ENCODE measurements around the gene PRDM16. TPM values are rescaled to one million over a fixed set of nuclear protein-coding genes. Genes with fewer than 3 reads are reported as not detected.

PRDM16 gene
- total and polyA plus RNA-seq, 4 donors = 0.05 to 0.67 (median 0.19) TPM

DNA sequence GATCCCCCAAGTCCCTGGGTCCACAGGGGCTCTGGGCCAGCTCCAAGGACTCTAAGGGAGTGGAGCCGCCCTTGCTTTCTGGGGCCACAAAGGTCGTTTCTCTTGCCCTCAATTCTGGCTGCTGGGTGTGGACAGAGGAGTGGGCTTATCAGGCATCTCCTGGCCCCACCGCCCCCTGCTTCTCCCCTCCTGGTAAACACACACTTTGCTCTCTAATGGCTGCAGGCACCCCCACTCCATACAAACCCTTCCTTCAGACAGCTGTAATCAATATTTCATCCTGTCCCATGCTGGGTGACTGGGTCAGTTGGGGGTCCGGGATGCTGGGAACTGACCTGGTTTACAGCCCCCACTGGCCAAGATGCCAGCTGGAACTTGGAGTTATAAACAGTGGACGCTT is 67.5 kb downstream of the PRDM16 start (continued):
- no peak for TF ChIP-seq JUND (IDR thresholded peaks at IDR 0.05)
- TF ChIP-seq, protein P1, sequence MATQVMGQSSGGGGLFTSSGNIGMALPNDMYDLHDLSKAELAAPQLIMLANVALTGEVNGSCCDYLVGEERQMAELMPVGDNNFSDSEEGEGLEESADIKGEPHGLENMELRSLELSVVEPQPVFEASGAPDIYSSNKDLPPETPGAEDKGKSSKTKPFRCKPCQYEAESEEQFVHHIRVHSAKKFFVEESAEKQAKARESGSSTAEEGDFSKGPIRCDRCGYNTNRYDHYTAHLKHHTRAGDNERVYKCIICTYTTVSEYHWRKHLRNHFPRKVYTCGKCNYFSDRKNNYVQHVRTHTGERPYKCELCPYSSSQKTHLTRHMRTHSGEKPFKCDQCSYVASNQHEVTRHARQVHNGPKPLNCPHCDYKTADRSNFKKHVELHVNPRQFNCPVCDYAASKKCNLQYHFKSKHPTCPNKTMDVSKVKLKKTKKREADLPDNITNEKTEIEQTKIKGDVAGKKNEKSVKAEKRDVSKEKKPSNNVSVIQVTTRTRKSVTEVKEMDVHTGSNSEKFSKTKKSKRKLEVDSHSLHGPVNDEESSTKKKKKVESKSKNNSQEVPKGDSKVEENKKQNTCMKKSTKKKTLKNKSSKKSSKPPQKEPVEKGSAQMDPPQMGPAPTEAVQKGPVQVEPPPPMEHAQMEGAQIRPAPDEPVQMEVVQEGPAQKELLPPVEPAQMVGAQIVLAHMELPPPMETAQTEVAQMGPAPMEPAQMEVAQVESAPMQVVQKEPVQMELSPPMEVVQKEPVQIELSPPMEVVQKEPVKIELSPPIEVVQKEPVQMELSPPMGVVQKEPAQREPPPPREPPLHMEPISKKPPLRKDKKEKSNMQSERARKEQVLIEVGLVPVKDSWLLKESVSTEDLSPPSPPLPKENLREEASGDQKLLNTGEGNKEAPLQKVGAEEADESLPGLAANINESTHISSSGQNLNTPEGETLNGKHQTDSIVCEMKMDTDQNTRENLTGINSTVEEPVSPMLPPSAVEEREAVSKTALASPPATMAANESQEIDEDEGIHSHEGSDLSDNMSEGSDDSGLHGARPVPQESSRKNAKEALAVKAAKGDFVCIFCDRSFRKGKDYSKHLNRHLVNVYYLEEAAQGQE (IDR thresholded peaks at IDR 0.05) = no peak
- TF ChIP-seq, protein P2, sequence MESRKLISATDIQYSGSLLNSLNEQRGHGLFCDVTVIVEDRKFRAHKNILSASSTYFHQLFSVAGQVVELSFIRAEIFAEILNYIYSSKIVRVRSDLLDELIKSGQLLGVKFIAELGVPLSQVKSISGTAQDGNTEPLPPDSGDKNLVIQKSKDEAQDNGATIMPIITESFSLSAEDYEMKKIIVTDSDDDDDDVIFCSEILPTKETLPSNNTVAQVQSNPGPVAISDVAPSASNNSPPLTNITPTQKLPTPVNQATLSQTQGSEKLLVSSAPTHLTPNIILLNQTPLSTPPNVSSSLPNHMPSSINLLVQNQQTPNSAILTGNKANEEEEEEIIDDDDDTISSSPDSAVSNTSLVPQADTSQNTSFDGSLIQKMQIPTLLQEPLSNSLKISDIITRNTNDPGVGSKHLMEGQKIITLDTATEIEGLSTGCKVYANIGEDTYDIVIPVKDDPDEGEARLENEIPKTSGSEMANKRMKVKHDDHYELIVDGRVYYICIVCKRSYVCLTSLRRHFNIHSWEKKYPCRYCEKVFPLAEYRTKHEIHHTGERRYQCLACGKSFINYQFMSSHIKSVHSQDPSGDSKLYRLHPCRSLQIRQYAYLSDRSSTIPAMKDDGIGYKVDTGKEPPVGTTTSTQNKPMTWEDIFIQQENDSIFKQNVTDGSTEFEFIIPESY (IDR thresholded peaks at IDR 0.05) = no peak

DNA sequence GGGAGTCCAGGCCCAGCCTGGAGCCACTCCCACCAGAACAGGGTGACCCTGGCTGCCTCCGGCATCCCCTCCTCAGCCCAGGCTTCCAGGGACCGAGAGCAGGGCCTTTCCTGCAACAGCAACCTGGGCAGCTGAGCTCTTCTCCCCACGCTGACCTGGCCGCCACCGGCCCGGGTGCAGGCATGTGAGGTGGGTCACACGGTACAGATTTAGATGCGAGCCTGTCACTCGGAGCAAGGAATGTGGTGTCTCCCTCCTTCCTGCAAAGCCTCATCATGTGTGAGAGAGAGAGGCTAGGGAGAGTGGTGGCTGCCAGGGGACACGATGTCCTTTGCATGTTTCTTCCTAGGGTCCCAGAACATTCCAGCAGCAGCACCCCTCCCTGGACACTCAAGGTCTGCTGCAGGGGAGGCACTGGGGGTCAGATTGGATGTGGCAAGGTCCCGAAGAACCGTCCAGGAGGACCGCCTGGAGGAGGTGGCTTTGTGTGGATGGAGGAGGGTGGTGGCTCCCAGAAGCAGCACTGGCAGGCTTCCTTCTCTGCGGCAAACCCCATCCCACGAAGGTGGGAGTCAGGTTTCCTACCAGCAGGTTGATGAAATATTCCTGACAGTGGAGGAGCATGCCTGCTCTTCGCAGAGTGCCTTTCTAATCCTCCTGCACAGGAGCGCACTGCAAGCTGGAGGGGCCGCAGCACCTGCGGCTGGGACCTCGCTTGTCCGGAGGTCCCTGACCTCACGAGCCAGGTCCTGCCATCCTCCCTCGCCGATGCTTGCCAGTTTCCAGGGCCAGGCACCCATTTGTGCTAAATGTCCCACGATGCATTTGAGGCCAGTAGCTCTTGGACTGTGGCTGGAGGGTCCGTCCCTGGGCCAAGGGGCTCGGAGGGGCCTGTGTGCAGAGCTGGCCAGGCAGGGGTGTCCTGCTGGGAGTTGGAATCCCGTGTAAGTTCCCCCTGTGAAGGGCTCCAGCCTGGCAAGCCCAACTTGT is 68.4 kb downstream of the PRDM16 start:
- H3K36me3 ChIP-seq (ENCODE audit: control insufficient read depth in 4 of 4, insufficient read depth in 3 of 4, low read depth in 1 of 4, low read length in 3 of 4) = no peaks in the 10 kb centered on the region
- no peaks in the 10 kb centered on the region for H3K27me3 ChIP-seq (ENCODE audit: control insufficient read depth in 4 of 4, insufficient read depth in 4 of 4, low read length in 3 of 4)
- H3K9ac ChIP-seq (ENCODE audit: low read depth in 1 of 2, low read length in 2 of 2) = no peak overlapping the region
- H3K4me3 ChIP-seq (ENCODE audit: low read depth in 1 of 3, low read length in 3 of 3) = no peak overlapping the region
- DNase-seq (ENCODE audit: low spot score) = no peak
- no peaks in the 10 kb centered on the region for H3K9me3 ChIP-seq (ENCODE audit: control insufficient read depth in 4 of 4, low read length in 3 of 4)
- 84% methylated on average over 28 of the region's 28 CpGs for WGBS
- TF ChIP-seq RXRA (IDR thresholded peaks at IDR 0.05) (no peak), NR2F2 (IDR thresholded peaks at IDR 0.05) (no peak), FOXA1 (IDR thresholded peaks at IDR 0.05) (no peak), RAD21 (IDR thresholded peaks at IDR 0.05) (no peak), GABPA (IDR thresholded peaks at IDR 0.05 in 1 of 2, conservative IDR thresholded peaks at IDR 0.05 in 1 of 2) (no peak), YY1 (IDR thresholded peaks at IDR 0.05) (no peak), FOXA2 (IDR thresholded peaks at IDR 0.05) (no peak), HNF4A (conservative IDR thresholded peaks at IDR 0.05) (no peak), HNF4G (IDR thresholded peaks at IDR 0.05) (no peak), EGR1 (IDR thresholded peaks at IDR 0.05; ENCODE audit: low read depth in 2 of 2) (no peak), SP1 (IDR thresholded peaks at IDR 0.05) (no peak), JUND (IDR thresholded peaks at IDR 0.05) (no peak)
- TF ChIP-seq, protein P1 (IDR thresholded peaks at IDR 0.05) = no peak
- TF ChIP-seq, protein P3, sequence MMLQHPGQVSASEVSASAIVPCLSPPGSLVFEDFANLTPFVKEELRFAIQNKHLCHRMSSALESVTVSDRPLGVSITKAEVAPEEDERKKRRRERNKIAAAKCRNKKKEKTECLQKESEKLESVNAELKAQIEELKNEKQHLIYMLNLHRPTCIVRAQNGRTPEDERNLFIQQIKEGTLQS (IDR thresholded peaks at IDR 0.05) = no peak
- TF ChIP-seq, protein P2 (IDR thresholded peaks at IDR 0.05) = no peak
- TF ChIP-seq, protein P4, sequence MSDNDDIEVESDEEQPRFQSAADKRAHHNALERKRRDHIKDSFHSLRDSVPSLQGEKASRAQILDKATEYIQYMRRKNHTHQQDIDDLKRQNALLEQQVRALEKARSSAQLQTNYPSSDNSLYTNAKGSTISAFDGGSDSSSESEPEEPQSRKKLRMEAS (IDR thresholded peaks at IDR 0.05) = no peak
- TF ChIP-seq, protein P5, sequence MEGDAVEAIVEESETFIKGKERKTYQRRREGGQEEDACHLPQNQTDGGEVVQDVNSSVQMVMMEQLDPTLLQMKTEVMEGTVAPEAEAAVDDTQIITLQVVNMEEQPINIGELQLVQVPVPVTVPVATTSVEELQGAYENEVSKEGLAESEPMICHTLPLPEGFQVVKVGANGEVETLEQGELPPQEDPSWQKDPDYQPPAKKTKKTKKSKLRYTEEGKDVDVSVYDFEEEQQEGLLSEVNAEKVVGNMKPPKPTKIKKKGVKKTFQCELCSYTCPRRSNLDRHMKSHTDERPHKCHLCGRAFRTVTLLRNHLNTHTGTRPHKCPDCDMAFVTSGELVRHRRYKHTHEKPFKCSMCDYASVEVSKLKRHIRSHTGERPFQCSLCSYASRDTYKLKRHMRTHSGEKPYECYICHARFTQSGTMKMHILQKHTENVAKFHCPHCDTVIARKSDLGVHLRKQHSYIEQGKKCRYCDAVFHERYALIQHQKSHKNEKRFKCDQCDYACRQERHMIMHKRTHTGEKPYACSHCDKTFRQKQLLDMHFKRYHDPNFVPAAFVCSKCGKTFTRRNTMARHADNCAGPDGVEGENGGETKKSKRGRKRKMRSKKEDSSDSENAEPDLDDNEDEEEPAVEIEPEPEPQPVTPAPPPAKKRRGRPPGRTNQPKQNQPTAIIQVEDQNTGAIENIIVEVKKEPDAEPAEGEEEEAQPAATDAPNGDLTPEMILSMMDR (IDR thresholded peaks at IDR 0.05; ENCODE audit: low read depth, low read length, missing input control) = no peak
- no peak overlapping the region for H3K27ac ChIP-seq (ENCODE audit: low read depth in 1 of 2, low read length in 2 of 2)
- no peaks in the 10 kb centered on the region for H3K4me1 ChIP-seq (ENCODE audit: control insufficient read depth in 4 of 4, insufficient read depth in 4 of 4, low read length in 3 of 4)
